RWPE2 (cell line): Measurements from ENCODE around the gene OAS3.

Experiments
- ATAC-seq: fragments of 200-7000 bp; cut with Tn5 transposase; 3 replicates; pipeline ENCODE4 v1.9.1; 2021; ENCODE audit warnings: low read depth
- DNase-seq: peaks from one replicate; pipeline ENCODE4 v3.0.0-alpha.2; 2020; ENCODE audit warnings: low spot score
- H3K27ac ChIP-seq: fragments of 450-650 bp; 2 replicates; pipeline ENCODE4 v1.5.1; 2017; ENCODE audit warnings: mild to moderate bottlenecking; ENCODE audit not compliant: poor library complexity, severe bottlenecking
- H3K27me3 ChIP-seq: fragments of 250-450 bp; sonication (Bioruptor Pico); 2 replicates; pipeline ENCODE4 v1.5.1; 2021; ENCODE audit warnings: mild to moderate bottlenecking, moderate library complexity; ENCODE audit not compliant: insufficient read depth, poor library complexity, severe bottlenecking
- H3K36me3 ChIP-seq: fragments of 250-450 bp; sonication (Bioruptor Pico); 2 replicates; pipeline ENCODE4 v1.5.1; 2020; ENCODE audit warnings: low read depth, mild to moderate bottlenecking, moderate library complexity
- H3K4me1 ChIP-seq: fragments of 250-450 bp; sonication (Bioruptor Pico); 2 replicates; pipeline ENCODE4 v1.5.1; 2021; ENCODE audit warnings: mild to moderate bottlenecking, moderate library complexity; ENCODE audit not compliant: insufficient read depth, poor library complexity, severe bottlenecking
- H3K4me3 ChIP-seq: fragments of 250-450 bp; sonication (Bioruptor Pico); 2 replicates; pipeline ENCODE4 v1.5.1; 2021; ENCODE audit warnings: mild to moderate bottlenecking, moderate library complexity; ENCODE audit not compliant: severe bottlenecking
- H3K9me3 ChIP-seq: fragments of 250-450 bp; sonication (Bioruptor Pico); 2 replicates; pipeline ENCODE4 v1.5.1; 2021; ENCODE audit warnings: mild to moderate bottlenecking, moderate library complexity; ENCODE audit not compliant: severe bottlenecking
- TF ChIP-seq, protein P1 (sequence below): fragments of 450-650 bp; IDR thresholded peaks from one replicate; pipeline ENCODE4 v1.5.1; 2017; ENCODE audit warnings: mild to moderate bottlenecking, moderate library complexity; ENCODE audit not compliant: poor library complexity, severe bottlenecking

The OAS3 gene

DNA sequence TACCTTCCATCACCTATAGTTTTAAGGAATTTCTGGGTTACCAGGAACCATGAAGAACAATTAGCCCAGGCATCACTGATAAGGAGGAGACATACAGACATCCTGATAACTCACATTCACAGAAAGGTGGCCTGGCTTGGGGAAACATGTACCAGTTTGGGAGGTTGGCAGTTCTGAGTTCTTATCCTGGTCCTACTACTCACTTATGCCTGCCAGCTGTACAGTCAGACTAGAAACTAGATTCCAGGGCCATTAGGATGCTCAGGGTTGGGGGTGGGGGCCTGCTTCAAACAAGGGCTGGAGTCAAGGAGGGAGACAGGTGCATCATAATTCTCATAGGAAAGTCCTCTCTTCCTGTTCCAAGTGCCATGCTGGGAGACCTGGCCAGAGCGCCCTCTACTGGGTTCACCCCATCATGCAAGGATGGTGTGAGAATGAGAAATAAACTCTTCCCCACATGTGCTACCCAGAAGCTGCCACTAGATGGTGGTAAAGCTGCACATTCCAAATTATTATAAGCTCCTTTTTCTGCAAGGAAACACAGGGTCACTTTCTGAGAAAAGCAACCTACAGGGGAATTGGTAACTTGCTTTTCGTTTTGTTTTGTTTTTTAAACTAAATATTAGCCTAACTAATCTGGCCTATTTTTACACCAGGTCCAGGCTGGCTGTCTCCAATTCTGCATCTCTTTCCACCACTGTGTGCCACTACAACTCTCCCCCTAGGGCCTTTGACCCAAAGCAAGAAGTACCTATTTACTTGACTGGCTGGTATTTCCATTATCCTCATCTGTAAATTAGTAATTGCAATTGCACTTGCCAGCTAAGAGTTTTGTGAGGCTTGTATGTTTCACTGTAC, 54.5 kb downstream of the OAS3 start:
- TF ChIP-seq, protein P1, sequence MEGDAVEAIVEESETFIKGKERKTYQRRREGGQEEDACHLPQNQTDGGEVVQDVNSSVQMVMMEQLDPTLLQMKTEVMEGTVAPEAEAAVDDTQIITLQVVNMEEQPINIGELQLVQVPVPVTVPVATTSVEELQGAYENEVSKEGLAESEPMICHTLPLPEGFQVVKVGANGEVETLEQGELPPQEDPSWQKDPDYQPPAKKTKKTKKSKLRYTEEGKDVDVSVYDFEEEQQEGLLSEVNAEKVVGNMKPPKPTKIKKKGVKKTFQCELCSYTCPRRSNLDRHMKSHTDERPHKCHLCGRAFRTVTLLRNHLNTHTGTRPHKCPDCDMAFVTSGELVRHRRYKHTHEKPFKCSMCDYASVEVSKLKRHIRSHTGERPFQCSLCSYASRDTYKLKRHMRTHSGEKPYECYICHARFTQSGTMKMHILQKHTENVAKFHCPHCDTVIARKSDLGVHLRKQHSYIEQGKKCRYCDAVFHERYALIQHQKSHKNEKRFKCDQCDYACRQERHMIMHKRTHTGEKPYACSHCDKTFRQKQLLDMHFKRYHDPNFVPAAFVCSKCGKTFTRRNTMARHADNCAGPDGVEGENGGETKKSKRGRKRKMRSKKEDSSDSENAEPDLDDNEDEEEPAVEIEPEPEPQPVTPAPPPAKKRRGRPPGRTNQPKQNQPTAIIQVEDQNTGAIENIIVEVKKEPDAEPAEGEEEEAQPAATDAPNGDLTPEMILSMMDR: peak; percentile 93
- Histone ChIP-seq H3K36me3 (no peaks in the 10 kb centered on the region), H3K4me1 (no peaks in the 10 kb centered on the region), H3K9me3 (no peaks in the 10 kb centered on the region), H3K27ac (no peak overlapping the region), H3K4me3 (no peak overlapping the region), H3K27me3 (no peaks in the 10 kb centered on the region)
- ATAC-seq: peak; percentile 49; the same call in 1 of the 3 replicates
- DNase-seq: no peak

DNA sequence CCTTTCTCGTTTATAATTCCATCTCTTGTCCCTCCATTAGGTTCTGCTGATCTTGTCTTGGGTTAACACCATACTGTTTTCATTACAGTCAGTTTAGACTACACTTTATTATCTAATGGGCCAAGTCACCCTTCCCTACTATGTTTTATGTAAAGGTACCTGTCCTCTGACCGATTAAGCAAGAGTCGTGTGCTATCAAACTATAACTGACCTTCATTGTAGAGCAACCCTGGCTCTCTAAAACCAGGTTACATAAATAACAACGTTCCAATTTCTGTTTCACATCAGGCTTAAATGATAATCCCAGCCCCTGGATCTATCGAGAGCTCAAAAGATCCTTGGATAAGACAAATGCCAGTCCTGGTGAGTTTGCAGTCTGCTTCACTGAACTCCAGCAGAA, 56.7 kb downstream of the OAS3 start:
- DNase-seq (no peak), ATAC-seq (no peak)
- H3K36me3 ChIP-seq: no peaks in the 10 kb centered on the region
- H3K4me1 ChIP-seq: no peaks in the 10 kb centered on the region
- no peaks in the 10 kb centered on the region for H3K27me3 ChIP-seq
- no peak overlapping the region for H3K4me3 ChIP-seq
- H3K9me3 ChIP-seq: no peaks in the 10 kb centered on the region
- TF ChIP-seq, protein P1: no peak
- H3K27ac ChIP-seq: no peak overlapping the region

DNA sequence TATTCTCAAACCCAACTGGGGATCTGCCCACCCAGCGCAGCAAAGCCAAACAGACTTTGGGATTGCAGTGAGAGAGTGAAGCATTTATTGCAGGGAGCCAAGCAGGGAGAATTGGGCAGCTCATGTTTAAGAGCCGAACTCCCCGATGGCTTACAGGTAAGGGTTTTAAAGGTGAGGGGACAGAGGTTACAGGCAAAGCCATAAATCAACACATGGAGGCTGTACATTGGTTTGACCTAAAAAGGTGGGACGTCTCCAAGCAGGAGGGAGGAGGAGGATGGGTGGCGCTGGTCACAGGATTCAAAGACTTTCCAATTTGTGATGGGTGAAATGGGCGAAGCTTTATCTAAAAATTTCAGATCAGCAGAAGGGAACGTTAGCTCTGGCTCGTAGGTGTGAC, 58.2 kb downstream of the OAS3 start:
- H3K36me3 ChIP-seq: no peaks in the 10 kb centered on the region
- H3K27ac ChIP-seq: no peak overlapping the region
- TF ChIP-seq, protein P1: no peak
- no peaks in the 10 kb centered on the region for H3K27me3 ChIP-seq
- no peak for DNase-seq
- H3K9me3 ChIP-seq: no peaks in the 10 kb centered on the region
- H3K4me3 ChIP-seq: no peak overlapping the region
- ATAC-seq: no peak
- no peaks in the 10 kb centered on the region for H3K4me1 ChIP-seq

DNA sequence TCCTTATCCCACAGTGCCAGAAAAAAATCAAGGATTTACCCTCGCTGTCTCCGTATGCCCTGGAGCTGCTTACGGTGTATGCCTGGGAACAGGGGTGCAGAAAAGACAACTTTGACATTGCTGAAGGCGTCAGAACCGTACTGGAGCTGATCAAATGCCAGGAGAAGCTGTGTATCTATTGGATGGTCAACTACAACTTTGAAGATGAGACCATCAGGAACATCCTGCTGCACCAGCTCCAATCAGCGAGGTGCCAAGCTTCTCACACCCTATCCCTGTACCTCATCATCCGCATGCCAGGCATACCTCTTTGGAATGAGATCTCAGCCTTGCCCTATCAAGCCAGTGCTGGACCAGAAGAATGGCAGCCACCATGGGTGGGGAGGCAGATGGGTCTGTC, 59.2 kb downstream of the OAS3 start:
- H3K36me3 ChIP-seq: no peaks in the 10 kb centered on the region
- no peaks in the 10 kb centered on the region for H3K27me3 ChIP-seq
- DNase-seq: no peak
- no peak overlapping the region for H3K4me3 ChIP-seq
- H3K9me3 ChIP-seq: no peaks in the 10 kb centered on the region
- TF ChIP-seq, protein P1: no peak
- H3K4me1 ChIP-seq: no peaks in the 10 kb centered on the region
- no peak overlapping the region for H3K27ac ChIP-seq
- ATAC-seq: no peak
